Sigmoid colon (tissue), 4 donors: ENCODE data around the gene SLC45A1.

Source experiments
- CTCF ChIP-seq, 4 experiments: fragments of 450-650 bp in 3 of 4; fragments of 200-600 bp in 1 of 4; IDR thresholded peaks; one replicate each; pipeline ENCODE4 v1.5.1; 2016 to 2019; ENCODE audit warnings: antibody characterized with exemption in 4 of 4, mild to moderate bottlenecking in 3 of 4, moderate library complexity in 2 of 4
- EP300 ChIP-seq, 4 donors: sonication (generic); formaldehyde crosslinking; IDR thresholded peaks; one replicate each; pipeline ENCODE4 v1.6.1; 2017; ENCODE audit warnings: antibody characterized with exemption in 4 of 4
- POLR2A ChIP-seq, 2 donors: fragments of 450-650 bp; IDR thresholded peaks; one replicate each; pipeline ENCODE4 v1.6.1; 2016; ENCODE audit warnings: antibody characterized with exemption in 2 of 2, mild to moderate bottlenecking in 2 of 2, moderate library complexity in 2 of 2
- POLR2AphosphoS5 ChIP-seq, 4 donors: sonication (generic); formaldehyde crosslinking; IDR thresholded peaks; one replicate each; pipeline ENCODE4 v1.6.1; 2017; ENCODE audit warnings: antibody characterized with exemption in 4 of 4

- TF ChIP-seq POLR2A (IDR thresholded peaks at IDR 0.05), result no peak
- TF ChIP-seq CTCF (IDR thresholded peaks at IDR 0.05), result no peak
- no peak for TF ChIP-seq POLR2AphosphoS5 (IDR thresholded peaks at IDR 0.05)
- TF ChIP-seq EP300 (IDR thresholded peaks at IDR 0.05), result no peak
Measured at GRCh38 chr1:8302081-8302956, 15.6 kb upstream of the SLC45A1 start.
